NCI-H2196 (cell line): ENCODE measurements around the gene NSL1.

Experiments used
- DNase-seq: peaks from one replicate; lab custom pipeline; 2025; ENCODE audit not compliant: unreplicated experiment; lab: John Stamatoyannopoulos, UW

The NSL1 gene

GRCh38 chr1:212687811-212688210, 103.8 kb downstream of the NSL1 start:
- no peak for DNase-seq

- no peak for DNase-seq
Observed at GRCh38 chr1:212686591-212686990, 105.0 kb downstream of the NSL1 start.

- DNase-seq = no peak
Observed at GRCh38 chr1:212686069-212686468, 105.5 kb downstream of the NSL1 start.

- no peak for DNase-seq
Observed at GRCh38 chr1:212685429-212685828, 106.1 kb downstream of the NSL1 start.

- no peak for DNase-seq
Observed at GRCh38 chr1:212684521-212685090, 107.0 kb downstream of the NSL1 start.

- no peak for DNase-seq
Observed at GRCh38 chr1:212684076-212684475, 107.5 kb downstream of the NSL1 start.

- DNase-seq = no peak
Observed at GRCh38 chr1:212683357-212683722, 108.2 kb downstream of the NSL1 start.

GRCh38 chr1:212680680-212681389, 110.7 kb downstream of the NSL1 start:
- no peak for DNase-seq

- no peak for DNase-seq
Observed at GRCh38 chr1:212678456-212679410, 112.8 kb downstream of the NSL1 start.

- DNase-seq = no peak
Observed at GRCh38 chr1:212677573-212677972, 114.0 kb downstream of the NSL1 start.

GRCh38 chr1:212677136-212677535, 114.4 kb downstream of the NSL1 start:
- DNase-seq = no peak
